SJCRH30 (cell line): ENCODE measurements around the gene VENTX. TPM values are rescaled to one million over a fixed set of nuclear protein-coding genes. Genes with fewer than 3 reads are reported as not detected.

Experiments used
- DNase-seq, 2 experiments: peaks; one replicate each; pipeline ENCODE4 v3.0.0-alpha.2; 2015 to 2020
- H3K27ac ChIP-seq: fragments of 250-450 bp; sonication (Bioruptor Pico); 2 replicates; pipeline ENCODE4 v1.5.1; 2020; ENCODE audit warnings: mild to moderate bottlenecking, moderate library complexity
- H3K27me3 ChIP-seq: fragments of 250-450 bp; sonication (Bioruptor Pico); 2 replicates; pipeline ENCODE4 v1.5.1; 2020; ENCODE audit warnings: mild to moderate bottlenecking, moderate library complexity
- H3K36me3 ChIP-seq: fragments of 250-450 bp; sonication (Bioruptor Pico); 2 replicates; pipeline ENCODE4 v1.5.1; 2020; ENCODE audit warnings: mild to moderate bottlenecking, moderate library complexity
- H3K4me1 ChIP-seq: fragments of 250-450 bp; sonication (Bioruptor Pico); 2 replicates; pipeline ENCODE4 v1.5.1; 2020; ENCODE audit warnings: mild to moderate bottlenecking, moderate library complexity
- H3K4me3 ChIP-seq: fragments of 250-450 bp; sonication (Bioruptor Pico); 2 replicates; pipeline ENCODE4 v1.5.1; 2020; ENCODE audit warnings: mild to moderate bottlenecking, moderate library complexity
- H3K9me3 ChIP-seq: fragments of 250-450 bp; sonication (Bioruptor Pico); replicated peaks from 2 replicates; pipeline ENCODE4 v1.5.1; 2020; ENCODE audit warnings: mild to moderate bottlenecking, moderate library complexity
- total RNA-seq: library from RNA; depleted of rRNA; stranded (reverse); fragments of >200 nt; shearing (Covaris generic); gene quantifications from 2 replicates; pipeline ENCODE4 v1.2.3, GENCODE V29; 2014

Gene VENTX
- total RNA-seq, 1 experiment from 2014 or later = 0.26 TPM

DNA sequence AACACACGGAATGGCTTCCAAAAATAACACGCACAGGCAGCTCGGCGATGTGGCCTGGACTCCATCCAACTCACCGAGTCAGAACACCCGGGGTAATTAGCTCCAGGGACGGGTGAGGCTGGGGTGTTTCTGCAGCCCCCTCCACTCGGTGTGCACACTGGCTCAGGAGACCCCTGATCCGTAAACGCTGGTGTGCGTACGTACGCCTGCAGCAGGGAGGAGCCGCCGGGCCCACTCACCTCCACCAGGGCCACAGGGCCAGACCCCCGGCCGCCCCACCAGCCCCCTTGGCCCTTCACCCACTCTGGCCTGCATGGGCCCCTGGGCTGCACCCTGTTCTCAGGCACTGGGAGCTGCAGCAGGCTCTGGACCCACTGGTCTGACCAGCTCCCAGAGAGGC lies 30.0 kb upstream of the VENTX start:
- no peaks in the 10 kb centered on the region for H3K27me3 ChIP-seq
- H3K4me3 ChIP-seq = no peak overlapping the region
- H3K27ac ChIP-seq = no peak overlapping the region
- DNase-seq = no peak
- no peaks in the 10 kb centered on the region for H3K9me3 ChIP-seq
- H3K36me3 ChIP-seq = no peaks in the 10 kb centered on the region
- no peaks in the 10 kb centered on the region for H3K4me1 ChIP-seq

DNA sequence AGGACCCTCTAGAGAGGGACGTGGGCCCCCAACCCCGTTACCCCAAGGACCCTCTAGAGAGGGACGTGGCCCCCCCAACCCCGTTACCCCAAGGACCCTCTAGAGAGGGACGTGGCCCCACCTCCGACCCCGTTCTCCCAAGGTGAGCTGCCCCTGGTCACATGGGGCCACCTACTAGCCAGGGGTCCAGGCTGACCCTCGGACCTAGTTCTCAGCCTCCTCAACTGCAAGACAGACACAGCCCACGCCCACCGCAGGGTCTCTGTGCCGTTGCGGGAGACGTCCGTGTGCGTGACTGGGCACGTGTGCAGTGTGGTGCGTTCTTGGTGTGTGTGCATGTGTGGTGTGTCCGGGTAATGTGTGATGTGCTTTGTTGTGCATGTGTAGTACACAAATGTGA lies 29.2 kb upstream of the VENTX start:
- no peaks in the 10 kb centered on the region for H3K36me3 ChIP-seq
- no peak for DNase-seq
- no peaks in the 10 kb centered on the region for H3K4me1 ChIP-seq
- no peak overlapping the region for H3K4me3 ChIP-seq
- no peaks in the 10 kb centered on the region for H3K27me3 ChIP-seq
- H3K27ac ChIP-seq = no peak overlapping the region
- no peaks in the 10 kb centered on the region for H3K9me3 ChIP-seq

DNA sequence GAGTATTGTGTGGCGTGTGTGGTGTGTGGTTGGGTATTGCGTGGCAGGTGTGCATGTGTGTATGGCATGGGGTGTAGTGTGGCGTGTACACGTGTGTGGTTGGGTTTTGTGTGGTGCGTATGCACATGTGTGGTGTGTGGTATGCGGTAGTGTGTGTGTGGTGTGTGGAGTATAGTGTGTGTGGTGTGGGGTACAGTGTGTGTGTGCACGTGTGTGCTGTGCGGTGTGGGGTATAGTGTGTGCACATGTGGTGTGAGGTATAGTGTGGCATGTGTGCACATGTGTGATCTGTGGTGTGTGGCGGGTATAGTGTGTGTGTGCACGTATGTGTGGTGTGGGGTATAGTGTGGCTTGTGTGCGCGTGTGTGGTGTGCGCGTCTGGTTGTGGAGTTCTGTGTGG lies 28.5 kb upstream of the VENTX start:
- H3K4me1 ChIP-seq = no peaks in the 10 kb centered on the region
- no peak for DNase-seq
- H3K27me3 ChIP-seq = no peaks in the 10 kb centered on the region
- no peaks in the 10 kb centered on the region for H3K9me3 ChIP-seq
- H3K27ac ChIP-seq = no peak overlapping the region
- no peaks in the 10 kb centered on the region for H3K36me3 ChIP-seq
- no peak overlapping the region for H3K4me3 ChIP-seq

DNA sequence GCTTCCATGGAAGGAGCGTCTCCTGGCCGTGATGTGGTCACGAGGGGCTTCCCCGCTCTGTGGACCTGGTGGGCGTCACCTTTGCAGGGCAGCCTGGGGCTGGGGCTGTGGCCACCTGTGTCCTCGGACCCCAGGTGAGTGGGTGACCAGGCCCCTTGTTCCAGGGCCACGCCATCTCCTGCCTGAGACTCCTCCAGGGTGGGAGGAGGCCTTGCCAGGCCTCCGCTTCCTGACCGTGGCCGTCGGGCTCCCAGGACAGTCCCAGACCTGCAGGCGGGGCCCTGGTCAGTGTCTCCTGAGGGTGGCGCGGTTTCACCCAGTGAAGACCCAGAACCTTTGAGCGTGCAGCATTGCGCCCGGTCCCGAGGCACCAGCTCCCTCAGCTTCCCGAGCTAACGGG lies 28.0 kb upstream of the VENTX start:
- no peaks in the 10 kb centered on the region for H3K27me3 ChIP-seq
- H3K4me3 ChIP-seq = no peak overlapping the region
- H3K27ac ChIP-seq = no peak overlapping the region
- H3K9me3 ChIP-seq = no peaks in the 10 kb centered on the region
- no peaks in the 10 kb centered on the region for H3K36me3 ChIP-seq
- DNase-seq = no peak
- H3K4me1 ChIP-seq = no peaks in the 10 kb centered on the region

DNA sequence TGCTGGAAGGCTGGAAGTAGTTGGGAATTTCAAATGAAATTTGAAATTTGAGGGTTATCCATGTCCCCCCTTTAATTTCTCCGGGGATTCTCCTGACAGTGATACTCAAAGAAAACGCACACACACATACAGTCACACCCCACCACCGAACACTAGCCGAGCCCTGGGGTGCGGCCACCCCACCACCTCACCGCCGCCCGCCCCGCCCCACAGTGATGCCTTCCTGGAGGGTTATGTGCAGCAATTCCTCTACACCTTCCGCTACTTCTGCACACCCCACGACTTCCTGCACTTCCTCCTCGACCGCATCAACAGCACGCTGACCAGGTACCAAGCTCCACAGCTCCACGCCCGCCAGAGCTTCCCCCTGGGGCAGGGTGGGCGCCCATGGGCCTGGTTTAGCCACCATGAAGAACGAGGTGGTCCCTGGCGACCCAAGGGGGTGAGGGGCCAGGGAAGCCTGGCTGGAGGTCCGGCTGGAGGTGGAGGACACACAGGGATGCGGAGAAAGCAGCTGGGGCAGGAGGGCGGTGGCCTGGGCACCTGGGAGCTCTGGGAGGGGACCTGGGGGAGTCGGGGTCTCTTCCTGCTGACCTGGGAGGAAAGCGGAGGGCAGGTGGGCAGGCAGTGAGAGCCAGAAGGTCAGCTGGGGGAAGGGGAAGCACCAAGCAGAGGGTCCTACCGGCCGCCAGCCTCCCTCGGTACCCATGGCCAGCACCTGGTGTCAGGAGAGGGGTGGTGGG lies 27.1 kb upstream of the VENTX start:
- H3K9me3 ChIP-seq = no peaks in the 10 kb centered on the region
- no peaks in the 10 kb centered on the region for H3K36me3 ChIP-seq
- no peaks in the 10 kb centered on the region for H3K4me1 ChIP-seq
- H3K27ac ChIP-seq = no peak overlapping the region
- no peak for DNase-seq
- no peak overlapping the region for H3K4me3 ChIP-seq
- H3K27me3 ChIP-seq = no peaks in the 10 kb centered on the region

DNA sequence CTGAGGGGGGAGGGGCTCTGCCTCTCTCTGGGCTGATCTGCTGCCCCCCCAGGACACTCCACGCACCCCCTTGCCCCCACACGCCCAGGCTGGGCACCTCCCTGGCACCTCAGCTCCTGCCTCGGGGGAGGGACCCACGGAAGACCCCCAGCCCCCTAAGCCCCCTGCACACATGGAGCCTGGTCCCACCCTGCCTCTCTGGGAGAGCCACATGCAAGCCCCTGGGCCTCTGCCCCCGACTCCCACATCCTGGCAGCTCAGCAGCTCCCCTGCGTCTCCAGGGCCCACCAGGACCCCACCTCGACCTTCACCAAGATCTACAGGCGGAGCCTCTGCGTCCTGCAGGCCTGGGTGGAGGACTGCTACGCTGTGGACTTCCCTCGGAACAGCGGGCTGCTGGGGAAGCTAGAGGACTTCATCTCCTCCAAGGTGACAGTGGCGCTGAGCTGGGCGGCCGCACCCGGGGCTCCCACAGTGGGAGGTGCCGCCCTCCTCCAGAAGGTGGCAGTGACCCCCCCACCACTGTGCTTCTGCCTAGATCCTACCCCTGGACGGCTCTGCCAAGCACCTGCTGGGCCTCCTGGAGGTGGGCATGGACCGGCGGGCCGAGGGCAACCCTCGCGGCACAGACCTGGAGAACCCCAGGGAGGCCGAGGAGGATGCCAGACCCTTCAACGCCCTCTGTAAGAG lies 26.4 kb upstream of the VENTX start:
- no peak overlapping the region for H3K4me3 ChIP-seq
- no peak for DNase-seq
- no peak overlapping the region for H3K27ac ChIP-seq

DNA sequence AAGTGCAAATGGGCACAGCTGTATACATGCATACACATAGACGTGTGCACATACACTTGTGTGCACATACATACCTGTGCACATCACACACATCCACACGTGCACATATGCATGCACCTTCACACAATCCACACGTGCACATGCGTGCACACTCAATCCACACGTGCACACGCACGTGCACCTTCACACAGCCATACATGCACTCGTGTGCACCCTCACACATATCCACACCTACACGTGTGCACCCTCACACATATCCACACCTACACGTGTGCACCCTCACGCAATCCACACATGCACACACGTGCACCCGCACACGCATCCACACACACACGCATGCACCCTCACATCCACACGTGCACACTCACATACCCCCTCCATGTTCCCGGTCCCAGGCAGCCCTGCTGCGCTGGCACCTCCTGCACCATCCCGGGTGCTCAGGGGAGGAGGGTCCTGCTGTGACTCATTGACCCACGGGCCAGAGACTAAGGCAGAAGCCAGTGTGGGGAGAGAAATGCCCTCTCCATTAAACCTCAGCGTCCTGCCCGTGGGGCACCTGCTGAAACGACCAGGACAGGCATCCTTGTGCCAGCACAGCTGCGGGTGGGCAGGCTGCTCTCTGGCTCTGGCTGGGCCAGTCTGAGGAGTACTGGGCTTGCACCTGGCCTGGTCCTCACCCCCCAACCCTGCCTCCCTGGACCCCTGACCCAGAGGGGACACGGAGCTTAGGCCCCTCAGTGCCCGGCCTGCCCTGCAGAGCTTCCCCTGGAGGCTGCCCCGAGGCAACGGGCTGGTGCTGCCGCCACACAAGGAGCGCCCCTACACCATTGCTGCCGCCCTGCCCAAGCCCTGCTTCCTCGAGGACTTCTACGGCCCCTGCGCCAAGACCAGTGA lies 25.4 kb upstream of the VENTX start:
- Histone ChIP-seq H3K4me3 (no peak overlapping the region), H3K27ac (no peak overlapping the region)
- no peak for DNase-seq

More for the DNA sequence above, 26.4 kb upstream of the VENTX start:
- no peaks in the 10 kb centered on the region for H3K9me3 ChIP-seq
- H3K36me3 ChIP-seq = no peaks in the 10 kb centered on the region
- no peaks in the 10 kb centered on the region for H3K4me1 ChIP-seq
- H3K27me3 ChIP-seq = no peaks in the 10 kb centered on the region

DNA sequence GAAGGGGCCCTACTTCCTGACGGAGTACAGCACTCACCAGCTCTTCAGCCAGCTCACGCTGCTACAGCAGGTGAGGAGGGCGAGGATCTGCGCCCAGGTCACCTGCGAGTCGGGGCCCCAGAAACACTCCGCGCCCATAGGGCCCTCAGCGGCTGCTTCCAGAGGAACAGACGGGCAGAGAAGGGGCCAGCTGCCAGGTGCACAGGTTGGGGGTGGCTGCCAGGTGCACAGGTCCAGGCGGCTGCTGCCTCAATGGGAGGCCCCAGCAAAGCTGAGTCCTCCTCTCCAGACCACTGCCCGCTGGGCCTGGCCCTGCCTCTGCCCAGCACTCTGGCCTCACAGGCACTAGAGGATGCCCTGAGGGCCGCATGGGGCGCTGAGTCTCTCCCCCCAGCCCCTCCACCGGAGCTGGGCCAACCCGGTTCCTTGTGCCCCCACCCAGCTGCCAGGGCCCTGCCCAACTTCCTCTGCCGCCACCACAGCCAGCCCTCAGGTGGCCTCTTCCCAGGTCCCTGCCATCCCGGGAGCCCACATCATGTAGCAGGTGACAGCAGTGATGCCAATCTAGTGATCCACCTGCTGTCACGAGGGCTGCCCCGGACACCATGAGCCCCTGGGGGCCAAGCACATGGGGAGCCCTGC lies 24.7 kb upstream of the VENTX start:
- DNase-seq = no peak
- Histone ChIP-seq H3K36me3 (no peaks in the 10 kb centered on the region), H3K9me3 (no peaks in the 10 kb centered on the region), H3K27ac (no peak overlapping the region), H3K4me1 (no peaks in the 10 kb centered on the region), H3K27me3 (no peaks in the 10 kb centered on the region), H3K4me3 (no peak overlapping the region)

More for the DNA sequence above, 25.4 kb upstream of the VENTX start:
- Histone ChIP-seq H3K27me3 (no peaks in the 10 kb centered on the region), H3K9me3 (no peaks in the 10 kb centered on the region), H3K36me3 (no peaks in the 10 kb centered on the region), H3K4me1 (no peaks in the 10 kb centered on the region)

DNA sequence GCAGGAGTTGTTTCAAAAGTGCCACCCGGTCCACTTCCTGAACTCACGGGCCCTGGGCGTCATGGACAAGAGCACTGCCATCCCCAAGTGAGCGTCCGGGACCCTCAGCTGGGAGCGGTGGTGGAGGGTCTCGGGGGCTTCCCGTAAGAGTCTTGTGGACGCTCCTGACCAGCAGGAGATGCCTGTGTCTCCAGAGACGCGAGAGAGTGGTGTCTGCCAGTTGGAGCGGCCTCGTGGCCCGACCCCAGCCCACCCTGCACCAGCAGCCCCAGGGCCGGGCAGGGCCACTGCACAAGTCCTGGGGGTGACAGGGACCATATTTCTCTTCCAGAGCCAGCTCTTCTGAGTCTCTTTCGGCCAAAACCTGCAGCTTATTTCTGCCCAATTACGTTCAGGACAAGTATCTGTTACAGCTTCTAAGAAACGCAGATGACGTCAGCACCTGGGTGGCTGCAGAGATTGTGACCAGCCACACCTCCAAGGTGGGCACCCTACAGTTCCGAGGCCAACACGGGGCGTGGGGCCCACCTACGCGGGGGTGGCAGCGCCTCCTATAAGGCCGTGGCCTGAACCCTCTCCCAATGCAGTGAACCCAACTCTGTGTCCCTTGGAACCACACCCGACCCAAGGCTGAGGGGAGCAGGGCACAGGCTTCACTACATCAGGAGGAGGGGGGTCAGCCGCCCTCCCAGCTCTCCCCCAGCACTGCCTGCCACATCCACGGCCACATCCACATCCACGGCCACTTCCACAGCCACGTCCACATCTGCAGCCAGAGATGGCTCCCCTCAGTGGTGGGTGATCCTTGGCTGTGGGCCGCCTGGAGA lies 23.8 kb upstream of the VENTX start:
- no peak for DNase-seq
- Histone ChIP-seq H3K4me3 (no peak overlapping the region), H3K4me1 (no peaks in the 10 kb centered on the region), H3K27ac (no peak overlapping the region), H3K9me3 (no peaks in the 10 kb centered on the region), H3K27me3 (no peaks in the 10 kb centered on the region), H3K36me3 (no peaks in the 10 kb centered on the region)

DNA sequence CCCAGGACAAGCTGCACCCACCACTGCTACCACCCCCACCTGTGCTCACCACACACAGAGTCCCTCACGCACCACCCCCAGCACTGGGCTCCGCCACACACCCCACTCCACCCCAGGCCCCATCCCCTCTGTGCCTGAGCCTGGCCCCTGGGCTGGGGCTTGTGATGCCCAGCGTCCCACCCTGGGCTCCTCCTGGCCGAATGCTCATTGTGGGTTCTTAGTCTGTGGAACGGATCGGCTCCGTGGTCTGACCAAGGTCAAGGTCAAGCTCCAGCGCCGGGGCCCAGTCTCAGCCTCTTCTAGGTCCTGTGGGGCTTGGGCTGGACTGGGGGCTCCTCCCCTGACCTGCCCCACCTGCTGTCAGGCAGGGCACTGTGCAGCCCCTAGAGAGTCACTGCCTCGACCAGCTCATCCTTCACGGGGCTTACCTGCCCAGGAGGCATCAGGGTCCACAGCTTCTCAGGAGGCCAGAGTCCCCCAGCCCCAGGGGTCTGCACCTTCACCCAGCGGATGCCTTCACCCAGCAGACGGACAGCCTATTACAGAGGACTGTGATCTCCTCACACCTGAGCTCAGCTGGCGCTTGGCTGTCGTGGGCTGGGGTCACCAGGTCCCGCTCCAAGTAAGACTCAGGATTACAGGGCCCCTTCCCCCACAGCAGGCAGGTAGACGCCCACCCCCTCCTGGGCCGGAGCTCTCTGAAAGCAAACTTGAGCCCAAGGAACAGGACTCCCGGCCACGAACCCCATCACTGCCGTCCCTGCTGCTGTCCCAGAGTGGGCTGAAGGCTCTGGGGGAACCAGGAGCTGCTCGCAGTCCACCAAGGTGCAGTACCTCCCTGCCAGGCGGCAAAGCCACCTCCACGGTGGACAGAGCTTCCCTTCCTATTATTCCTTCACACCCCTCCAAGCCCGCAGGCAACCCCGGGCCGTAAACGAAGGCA lies 22.9 kb upstream of the VENTX start:
- no peaks in the 10 kb centered on the region for H3K4me1 ChIP-seq
- H3K4me3 ChIP-seq = no peak overlapping the region
- H3K27ac ChIP-seq = no peak overlapping the region
- no peaks in the 10 kb centered on the region for H3K9me3 ChIP-seq
- DNase-seq = no peak
- no peaks in the 10 kb centered on the region for H3K36me3 ChIP-seq
- no peaks in the 10 kb centered on the region for H3K27me3 ChIP-seq

DNA sequence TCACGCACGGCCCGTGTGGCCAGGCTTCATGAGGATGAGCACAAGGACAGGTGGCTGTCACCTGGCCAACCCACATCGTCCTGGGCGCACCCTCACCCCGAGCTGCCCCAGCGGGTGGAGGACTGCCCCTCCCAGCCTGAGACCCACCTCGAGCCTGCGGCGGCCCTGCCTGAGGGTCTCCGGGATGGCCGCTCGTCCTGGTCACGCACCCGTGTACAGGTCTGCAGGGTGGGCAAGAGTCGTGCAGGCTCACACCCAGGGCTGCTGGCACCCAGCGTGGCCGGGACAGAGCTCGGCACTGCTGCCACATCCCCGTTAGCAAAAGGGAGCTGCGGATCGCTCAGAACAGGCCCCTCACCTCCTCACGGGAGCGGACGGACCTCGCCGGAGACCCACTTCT lies 22.1 kb upstream of the VENTX start:
- Histone ChIP-seq H3K4me1 (no peaks in the 10 kb centered on the region), H3K9me3 (no peaks in the 10 kb centered on the region), H3K27ac (no peak overlapping the region), H3K36me3 (no peaks in the 10 kb centered on the region), H3K4me3 (no peak overlapping the region), H3K27me3 (no peaks in the 10 kb centered on the region)
- no peak for DNase-seq

DNA sequence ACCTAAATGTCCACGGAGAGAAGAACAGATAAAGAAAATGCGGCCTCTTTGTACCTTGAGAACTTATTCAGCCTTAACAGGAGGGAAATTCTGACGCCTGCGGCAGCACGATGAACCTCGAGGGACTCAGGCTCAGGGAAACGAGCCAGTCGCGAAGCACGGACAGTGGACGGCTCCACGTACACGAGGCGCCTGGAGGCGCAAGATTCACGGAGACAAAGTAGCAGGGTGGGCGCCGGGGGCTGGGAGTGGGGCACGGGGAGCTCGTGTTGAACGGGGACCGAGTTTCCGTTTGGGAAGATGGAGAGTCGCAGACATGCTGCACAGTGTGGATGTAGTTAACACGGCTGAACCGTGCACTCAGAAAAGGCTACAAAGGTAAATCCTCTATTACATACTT lies 20.9 kb upstream of the VENTX start:
- H3K36me3 ChIP-seq = no peaks in the 10 kb centered on the region
- H3K27me3 ChIP-seq = no peaks in the 10 kb centered on the region
- H3K9me3 ChIP-seq = no peaks in the 10 kb centered on the region
- H3K27ac ChIP-seq = no peak overlapping the region
- no peak for DNase-seq
- no peaks in the 10 kb centered on the region for H3K4me1 ChIP-seq
- no peak overlapping the region for H3K4me3 ChIP-seq

DNA sequence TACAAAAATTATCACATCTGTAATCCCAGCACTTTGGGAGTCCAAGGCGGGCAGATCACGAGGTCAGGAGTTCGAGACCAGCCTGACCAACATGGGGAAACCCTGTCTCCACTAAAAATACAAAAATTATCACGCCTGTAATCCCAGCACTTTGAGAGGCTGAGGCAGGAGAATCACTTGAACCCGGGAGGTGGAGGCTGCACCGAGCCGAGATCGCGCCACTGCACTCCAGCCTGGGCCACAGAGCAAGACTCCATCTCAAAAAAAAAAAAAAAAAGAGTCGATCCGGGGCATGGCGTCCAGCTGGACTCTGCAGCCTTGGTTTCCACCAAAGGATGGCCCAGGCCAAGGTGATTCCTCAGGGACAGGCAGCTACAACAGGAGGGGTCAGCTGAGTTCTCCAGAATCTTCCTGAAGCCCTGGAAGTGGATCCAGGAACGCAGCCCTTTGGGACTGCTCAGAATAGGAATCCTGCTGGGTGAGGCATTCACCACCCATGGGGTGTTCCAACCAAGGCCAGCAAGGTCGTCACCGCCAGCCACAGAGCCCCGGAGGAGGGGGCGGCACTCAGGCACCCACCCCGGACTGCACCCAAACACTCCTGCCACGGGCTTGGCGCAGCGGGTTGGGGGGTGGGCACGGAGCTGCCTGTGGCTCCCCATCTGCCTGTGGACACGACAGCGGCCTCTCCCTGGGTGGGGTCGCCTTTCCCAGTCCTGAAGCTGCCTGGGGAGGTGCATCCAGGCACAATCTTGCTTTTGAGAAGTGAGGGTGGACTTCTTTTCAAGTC lies 19.7 kb upstream of the VENTX start:
- DNase-seq = no peak
- Histone ChIP-seq H3K4me1 (no peaks in the 10 kb centered on the region), H3K27ac (no peak overlapping the region), H3K9me3 (no peaks in the 10 kb centered on the region), H3K27me3 (no peaks in the 10 kb centered on the region), H3K36me3 (no peaks in the 10 kb centered on the region), H3K4me3 (no peak overlapping the region)
